Astrocyte (in vitro differentiated cells and primary cell): ENCODE results near the gene IFIT2. TPM values are rescaled to one million over a fixed set of nuclear protein-coding genes. Genes with fewer than 3 reads are reported as not detected.
A peak's percentile ranks its signal among the peaks of the same experiment; 100 is the strongest.

Source experiments
- DNase-seq: peaks from one replicate; pipeline ENCODE4 v3.0.0-alpha.2; 2010; ENCODE audit warnings: low read depth
- FAIRE-seq: peaks from 2 replicates; lab custom pipeline; 2011; peaks lifted over from hg19 to GRCh38; lab: Jason Lieb, UNC
- H2AFZ ChIP-seq: 2 replicates; pipeline ENCODE4 v1.6.0; 2012; ENCODE audit warnings: low read depth, low read length, inconsistent platforms
- H3K27ac ChIP-seq: 2 replicates; pipeline ENCODE4 v1.5.1; 2011; ENCODE audit warnings: low read depth, low read length, inconsistent platforms
- H3K27me3 ChIP-seq: 2 replicates; pipeline ENCODE4 v1.6.0; 2011; ENCODE audit warnings: low read length, inconsistent platforms; ENCODE audit not compliant: insufficient read depth
- H3K36me3 ChIP-seq: 2 replicates; pipeline ENCODE4 v1.5.1; 2011; ENCODE audit warnings: low read length, inconsistent platforms; ENCODE audit not compliant: insufficient read depth
- H3K4me1 ChIP-seq: 2 replicates; pipeline ENCODE4 v1.5.1; 2011; ENCODE audit warnings: low read length, inconsistent platforms; ENCODE audit not compliant: insufficient read depth
- H3K4me2 ChIP-seq: 2 replicates; pipeline ENCODE4 v1.6.0; 2012; ENCODE audit warnings: low read length, inconsistent platforms
- H3K4me3 ChIP-seq: 2 replicates; pipeline ENCODE4 v1.5.1; 2011; ENCODE audit warnings: low read depth, mild to moderate bottlenecking, low read length, inconsistent platforms; ENCODE audit not compliant: insufficient read depth
- H3K79me2 ChIP-seq: 2 replicates; pipeline ENCODE4 v1.6.0; 2012; ENCODE audit warnings: mild to moderate bottlenecking, low read length, inconsistent platforms; ENCODE audit not compliant: insufficient read depth
- H3K9ac ChIP-seq: 2 replicates; pipeline ENCODE4 v1.6.0; 2012; ENCODE audit warnings: mild to moderate bottlenecking, low read length, inconsistent platforms
- H3K9me3 ChIP-seq: 2 replicates; pipeline ENCODE4 v1.5.1; 2012; ENCODE audit warnings: low read depth, mild to moderate bottlenecking, low read length, inconsistent platforms; ENCODE audit not compliant: insufficient read depth
- H4K20me1 ChIP-seq: 2 replicates; pipeline ENCODE4 v1.6.0; 2012; ENCODE audit warnings: low read length, inconsistent platforms; ENCODE audit not compliant: insufficient read depth
- H3K27ac Mint-ChIP-seq: one replicate; pipeline ENCODE4 v1.8.0; 2021; ENCODE audit warnings: mild to moderate bottlenecking, mixed read lengths; ENCODE audit not compliant: unreplicated experiment
- H3K27me3 Mint-ChIP-seq: one replicate; pipeline ENCODE4 v1.8.0; 2021; ENCODE audit warnings: low read depth, mixed read lengths; ENCODE audit not compliant: unreplicated experiment
- H3K36me3 Mint-ChIP-seq: one replicate; pipeline ENCODE4 v1.8.0; 2021; ENCODE audit warnings: low read depth, mixed read lengths; ENCODE audit not compliant: unreplicated experiment
- H3K4me1 Mint-ChIP-seq: one replicate; pipeline ENCODE4 v1.8.0; 2021; ENCODE audit warnings: low read depth, mixed read lengths; ENCODE audit not compliant: unreplicated experiment
- H3K4me3 Mint-ChIP-seq: one replicate; pipeline ENCODE4 v1.8.0; 2021; ENCODE audit warnings: mild to moderate bottlenecking, moderate library complexity, mixed read lengths; ENCODE audit not compliant: unreplicated experiment
- H3K9me3 Mint-ChIP-seq: one replicate; pipeline ENCODE4 v1.8.0; 2021; ENCODE audit warnings: mild to moderate bottlenecking, mixed read lengths; ENCODE audit not compliant: unreplicated experiment
- CTCF ChIP-seq: IDR thresholded peaks from 2 replicates; pipeline ENCODE4 v1.5.1; 2011; ENCODE audit warnings: low read depth, mild to moderate bottlenecking, inconsistent platforms, low read length, moderate library complexity; ENCODE audit not compliant: insufficient read depth
- EZH2 ChIP-seq: IDR thresholded peaks from 2 replicates; pipeline ENCODE4 v1.6.1; 2012; ENCODE audit warnings: mild to moderate bottlenecking, low read length, inconsistent platforms; ENCODE audit not compliant: insufficient read depth
- total RNA-seq: library from RNA; stranded (reverse); gene quantifications from 2 replicates; pipeline ENCODE4 v1.2.1, GENCODE V29; 2021

Gene IFIT2
- total RNA-seq, 1 donor from 2014 or later = 36.0 TPM

GRCh38 chr10:89301232-89301631, 614 bp upstream of the IFIT2 start:
- H2AFZ ChIP-seq = peak overlapping the region; percentile 78
- H3K27me3 ChIP-seq = no peaks in the 10 kb centered on the region

GRCh38 chr10:89302625-89303024, 779 bp downstream of the IFIT2 start:
- Histone ChIP-seq H3K27ac (no peak overlapping the region), H4K20me1 (no peaks in the 10 kb centered on the region), H3K79me2 (no peaks in the 10 kb centered on the region), H2AFZ (peak overlapping the region; percentile 21), H3K9me3 (no peaks in the 10 kb centered on the region), H3K36me3 (no peaks in the 10 kb centered on the region), H3K4me3 (peak overlapping the region; percentile 57), H3K4me2 (peak overlapping the region; percentile 83), H3K27me3 (no peaks in the 10 kb centered on the region), H3K4me1 (peaks cover 8% of the 10 kb centered on the region), H3K9ac (peak overlapping the region; percentile 77)
- peaks cover 10% of the 10 kb centered on the region for H3K9me3 Mint-ChIP-seq
- peak overlapping the region; percentile 50 for H3K27ac Mint-ChIP-seq
- no peaks in the 10 kb centered on the region for H3K27me3 Mint-ChIP-seq
- TF ChIP-seq EZH2 = no peak
- TF ChIP-seq CTCF = no peak
- H3K36me3 Mint-ChIP-seq = peaks cover 7% of the 10 kb centered on the region
- H3K4me3 Mint-ChIP-seq = peak overlapping the region; percentile 82
- no peak for FAIRE-seq
- DNase-seq = no peak
- peaks cover 28% of the 10 kb centered on the region for H3K4me1 Mint-ChIP-seq

More at GRCh38 chr10:89301232-89301631, 614 bp upstream of the IFIT2 start:
- peaks cover 27% of the 10 kb centered on the region for H3K4me1 Mint-ChIP-seq
- TF ChIP-seq EZH2 (no peak), CTCF (no peak)
- peaks cover 8% of the 10 kb centered on the region for H3K4me1 ChIP-seq
- H3K36me3 Mint-ChIP-seq = peaks cover 7% of the 10 kb centered on the region
- H3K4me2 ChIP-seq = peak overlapping the region; percentile 83
- no peaks in the 10 kb centered on the region for H3K79me2 ChIP-seq
- peak overlapping the region; percentile 88 for H3K27ac Mint-ChIP-seq
- peak overlapping the region; percentile 57 for H3K4me3 ChIP-seq
- peak; percentile 59 for FAIRE-seq
- peak overlapping the region; percentile 64 for H3K27ac ChIP-seq
- no peaks in the 10 kb centered on the region for H3K36me3 ChIP-seq
- H3K27me3 Mint-ChIP-seq = no peaks in the 10 kb centered on the region
- peak; percentile 30 for DNase-seq
- no peaks in the 10 kb centered on the region for H3K9me3 ChIP-seq
- peak overlapping the region; percentile 77 for H3K9ac ChIP-seq
- peaks cover 10% of the 10 kb centered on the region for H3K9me3 Mint-ChIP-seq
- peak overlapping the region; percentile 82 for H3K4me3 Mint-ChIP-seq
- H4K20me1 ChIP-seq = no peaks in the 10 kb centered on the region

- Histone ChIP-seq H3K4me1 (peaks cover 8% of the 10 kb centered on the region), H3K9ac (no peak overlapping the region), H4K20me1 (no peaks in the 10 kb centered on the region), H3K36me3 (no peaks in the 10 kb centered on the region), H2AFZ (no peak overlapping the region), H3K27me3 (no peaks in the 10 kb centered on the region), H3K4me3 (no peak overlapping the region), H3K4me2 (no peak overlapping the region), H3K79me2 (no peaks in the 10 kb centered on the region), H3K9me3 (no peaks in the 10 kb centered on the region), H3K27ac (no peak overlapping the region)
- DNase-seq = no peak
- no peak overlapping the region for H3K27ac Mint-ChIP-seq
- H3K27me3 Mint-ChIP-seq = no peaks in the 10 kb centered on the region
- H3K4me3 Mint-ChIP-seq = peak overlapping the region; percentile 82
- no peak for TF ChIP-seq EZH2
- TF ChIP-seq CTCF = no peak
- H3K9me3 Mint-ChIP-seq = peaks cover 10% of the 10 kb centered on the region
- H3K36me3 Mint-ChIP-seq = peaks cover 7% of the 10 kb centered on the region
- no peak for FAIRE-seq
- peaks cover 28% of the 10 kb centered on the region for H3K4me1 Mint-ChIP-seq
Measured at GRCh38 chr10:89303161-89303560, 1.3 kb downstream of the IFIT2 start.
